ENCODE results near the gene KDM4B. TPM values are rescaled to one million over a fixed set of nuclear protein-coding genes. Genes with fewer than 3 reads are reported as not detected.
A peak's percentile ranks its signal among the peaks of the same experiment; 100 is the strongest.

KDM4B gene
- total RNA-seq, 1 donor from 2014 or later: 153 TPM

DNA sequence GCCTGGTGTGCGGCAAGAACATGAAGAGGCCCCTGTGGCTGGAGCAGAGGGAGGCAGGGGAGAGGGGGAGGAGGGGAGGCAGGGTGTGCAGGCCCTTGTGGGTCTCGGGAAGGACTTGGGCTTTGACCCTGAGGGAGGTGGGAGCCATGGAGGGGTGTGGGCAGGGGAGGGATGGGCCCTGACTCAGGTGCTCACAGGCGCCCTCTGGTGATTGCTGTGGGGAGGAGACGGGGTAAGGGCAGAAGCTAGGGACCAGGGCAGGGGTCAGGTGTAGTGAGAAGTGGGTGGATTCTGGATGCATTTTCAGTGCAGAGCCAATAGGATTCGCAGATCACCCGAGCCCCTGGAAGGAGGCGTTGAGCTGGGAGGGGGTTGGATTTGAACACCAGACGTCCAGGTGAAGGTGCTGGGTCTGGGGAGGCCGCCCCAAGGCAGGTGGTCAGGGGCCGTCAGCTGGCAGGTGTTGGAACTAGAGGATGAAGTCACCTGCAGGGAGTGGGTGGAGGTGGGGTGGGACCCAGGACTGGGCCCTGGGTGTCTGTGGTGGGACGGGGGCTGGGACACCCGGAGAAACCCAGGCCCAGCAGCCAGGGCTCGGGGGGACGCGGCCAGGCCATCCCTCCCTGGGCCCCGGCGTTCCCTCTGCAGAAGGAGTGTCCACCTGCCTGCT is 185.4 kb downstream of the KDM4B start:
- Mint-ChIP-seq H3K9me3 (ENCODE audit: unreplicated experiment) (peaks cover 24% of the 10 kb centered on the region), H3K4me1 (ENCODE audit: low read depth, unreplicated experiment) (peaks cover 24% of the 10 kb centered on the region), H3K4me3 (ENCODE audit: unreplicated experiment) (no peak overlapping the region), H3K27me3 (ENCODE audit: unreplicated experiment) (peaks cover 28% of the 10 kb centered on the region), H3K27ac (ENCODE audit: unreplicated experiment) (peak overlapping the region; percentile 89), H3K36me3 (ENCODE audit: unreplicated experiment) (peaks cover under 1% of the 10 kb centered on the region)
- TF ChIP-seq, protein P1, sequence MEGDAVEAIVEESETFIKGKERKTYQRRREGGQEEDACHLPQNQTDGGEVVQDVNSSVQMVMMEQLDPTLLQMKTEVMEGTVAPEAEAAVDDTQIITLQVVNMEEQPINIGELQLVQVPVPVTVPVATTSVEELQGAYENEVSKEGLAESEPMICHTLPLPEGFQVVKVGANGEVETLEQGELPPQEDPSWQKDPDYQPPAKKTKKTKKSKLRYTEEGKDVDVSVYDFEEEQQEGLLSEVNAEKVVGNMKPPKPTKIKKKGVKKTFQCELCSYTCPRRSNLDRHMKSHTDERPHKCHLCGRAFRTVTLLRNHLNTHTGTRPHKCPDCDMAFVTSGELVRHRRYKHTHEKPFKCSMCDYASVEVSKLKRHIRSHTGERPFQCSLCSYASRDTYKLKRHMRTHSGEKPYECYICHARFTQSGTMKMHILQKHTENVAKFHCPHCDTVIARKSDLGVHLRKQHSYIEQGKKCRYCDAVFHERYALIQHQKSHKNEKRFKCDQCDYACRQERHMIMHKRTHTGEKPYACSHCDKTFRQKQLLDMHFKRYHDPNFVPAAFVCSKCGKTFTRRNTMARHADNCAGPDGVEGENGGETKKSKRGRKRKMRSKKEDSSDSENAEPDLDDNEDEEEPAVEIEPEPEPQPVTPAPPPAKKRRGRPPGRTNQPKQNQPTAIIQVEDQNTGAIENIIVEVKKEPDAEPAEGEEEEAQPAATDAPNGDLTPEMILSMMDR (IDR thresholded peaks at IDR 0.05; ENCODE audit: partially characterized antibody, unreplicated experiment): peak; percentile 48
- peak; percentile 80 for DNase-seq

DNA sequence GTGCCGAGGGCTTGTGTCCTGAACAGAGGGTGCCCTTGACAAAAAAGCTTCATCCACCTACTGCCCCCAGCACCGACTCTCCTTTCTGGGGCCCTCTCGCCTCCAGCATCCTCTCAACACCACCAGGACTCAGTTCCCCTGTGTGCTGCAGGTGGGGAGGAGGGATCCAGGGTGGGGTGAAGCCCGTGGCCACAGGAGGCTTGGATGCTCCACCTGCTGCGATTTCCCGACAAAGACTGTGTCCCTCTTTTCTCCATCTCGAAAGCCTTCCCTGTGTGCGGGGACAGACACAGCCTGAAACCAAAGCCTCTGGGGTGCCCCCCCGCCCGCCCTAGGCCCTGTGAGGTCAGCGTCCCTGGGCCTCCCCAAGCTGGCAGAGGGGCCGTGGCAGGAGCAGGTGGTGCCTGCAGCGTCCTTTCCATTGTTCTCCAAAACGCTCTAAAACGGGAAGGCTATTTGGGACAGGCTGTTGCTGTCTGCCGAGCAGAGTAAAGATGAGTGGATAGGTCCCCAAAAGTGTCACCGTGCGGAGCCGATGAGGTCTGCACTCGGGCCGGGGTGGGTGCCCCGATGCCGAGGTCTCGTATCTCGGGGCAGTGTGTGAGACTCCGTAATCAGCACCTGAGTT is 186.0 kb downstream of the KDM4B start:
- Mint-ChIP-seq H3K9me3 (ENCODE audit: unreplicated experiment) (peaks cover 24% of the 10 kb centered on the region), H3K27me3 (ENCODE audit: unreplicated experiment) (peaks cover 24% of the 10 kb centered on the region), H3K4me3 (ENCODE audit: unreplicated experiment) (peak overlapping the region; percentile 42), H3K36me3 (ENCODE audit: unreplicated experiment) (no peaks in the 10 kb centered on the region), H3K4me1 (ENCODE audit: low read depth, unreplicated experiment) (peaks cover 21% of the 10 kb centered on the region), H3K27ac (ENCODE audit: unreplicated experiment) (peak overlapping the region; percentile 93)
- no peak for DNase-seq
- TF ChIP-seq, protein P1 (IDR thresholded peaks at IDR 0.05; ENCODE audit: partially characterized antibody, unreplicated experiment): no peak

DNA sequence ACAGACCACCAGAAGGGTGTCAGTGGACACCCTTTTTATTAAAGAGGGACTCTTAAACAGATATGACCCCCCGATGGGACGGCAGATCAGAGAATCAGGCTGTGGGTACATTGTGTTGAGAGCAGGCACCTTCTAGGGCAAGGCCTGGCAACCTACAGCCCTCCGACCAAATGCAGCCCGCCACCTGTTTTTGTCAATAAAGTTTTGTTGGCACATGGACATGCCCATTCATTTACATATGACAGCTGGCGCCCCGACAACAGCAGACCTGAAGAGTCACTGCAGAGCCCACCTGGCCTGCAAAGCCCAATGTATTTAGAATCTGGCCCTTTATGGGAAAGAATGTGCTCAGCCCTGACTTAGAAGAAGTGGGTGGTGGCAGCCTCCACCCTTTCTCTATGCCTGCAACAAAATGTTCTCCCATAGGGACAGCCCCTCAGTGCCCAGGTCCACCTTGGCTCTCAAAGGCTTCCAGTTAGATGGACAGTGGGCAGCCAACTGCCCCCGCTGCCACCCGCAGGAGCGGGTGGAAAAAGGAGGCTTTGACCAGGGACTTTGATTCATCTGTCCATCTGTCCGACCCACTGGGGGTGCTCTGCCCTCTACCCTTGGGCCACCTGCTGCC is 186.8 kb downstream of the KDM4B start:
- Mint-ChIP-seq H3K4me3 (ENCODE audit: unreplicated experiment) (no peak overlapping the region), H3K9me3 (ENCODE audit: unreplicated experiment) (peaks cover 23% of the 10 kb centered on the region), H3K4me1 (ENCODE audit: low read depth, unreplicated experiment) (peaks cover 21% of the 10 kb centered on the region), H3K27me3 (ENCODE audit: unreplicated experiment) (peaks cover 24% of the 10 kb centered on the region), H3K27ac (ENCODE audit: unreplicated experiment) (peak overlapping the region; percentile 93), H3K36me3 (ENCODE audit: unreplicated experiment) (no peaks in the 10 kb centered on the region)
- no peak for DNase-seq
- TF ChIP-seq, protein P1 (IDR thresholded peaks at IDR 0.05; ENCODE audit: partially characterized antibody, unreplicated experiment): no peak

DNA sequence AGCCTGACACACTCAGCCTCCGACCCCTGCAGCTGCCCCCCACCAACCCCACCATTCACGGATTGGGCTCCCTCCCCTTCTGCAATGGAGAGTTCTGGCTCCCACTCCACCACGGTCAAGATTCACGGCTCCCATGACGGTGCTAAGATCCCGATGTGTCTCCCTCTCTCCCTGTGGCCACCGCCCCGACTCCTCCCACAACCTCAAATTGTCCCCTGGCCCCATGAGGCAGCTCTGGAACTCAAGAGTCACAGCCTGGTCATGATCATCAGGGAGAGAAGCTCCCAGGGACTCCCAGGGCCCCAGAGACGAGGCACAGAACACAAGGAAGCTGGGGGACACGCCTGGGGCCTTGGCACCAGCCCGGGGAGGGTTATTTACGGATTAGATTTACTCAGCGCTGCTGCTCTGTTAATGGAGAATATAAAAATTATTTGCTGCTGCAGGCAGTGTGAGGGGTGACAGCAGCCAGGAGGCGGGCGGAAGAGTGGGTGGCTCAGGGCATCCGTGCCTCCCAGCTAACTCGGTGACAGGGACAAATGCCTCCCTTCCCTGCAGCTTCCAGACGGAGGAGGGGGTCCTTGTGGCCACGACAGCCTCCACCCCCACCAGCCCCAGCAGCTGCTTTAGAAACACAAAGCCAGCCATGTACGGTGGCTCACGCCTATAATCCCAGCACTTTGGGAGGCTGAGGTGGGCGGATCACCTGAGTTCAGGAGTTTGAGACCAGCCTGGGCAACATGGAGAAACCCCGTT is 187.5 kb downstream of the KDM4B start:
- DNase-seq: no peak
- peaks cover 21% of the 10 kb centered on the region for H3K4me1 Mint-ChIP-seq (ENCODE audit: low read depth, unreplicated experiment)
- TF ChIP-seq, protein P1 (IDR thresholded peaks at IDR 0.05; ENCODE audit: partially characterized antibody, unreplicated experiment): no peak
- peaks cover 27% of the 10 kb centered on the region for H3K27me3 Mint-ChIP-seq (ENCODE audit: unreplicated experiment)
- no peaks in the 10 kb centered on the region for H3K36me3 Mint-ChIP-seq (ENCODE audit: unreplicated experiment)
- peak overlapping the region; percentile 69 for H3K27ac Mint-ChIP-seq (ENCODE audit: unreplicated experiment)
- H3K4me3 Mint-ChIP-seq (ENCODE audit: unreplicated experiment): no peak overlapping the region
- peaks cover 21% of the 10 kb centered on the region for H3K9me3 Mint-ChIP-seq (ENCODE audit: unreplicated experiment)

Measured in glutamatergic neuron (in vitro differentiated cells).